ENCODE measurements around the gene COL9A3.

GRCh38 chr20:62850333-62850974 is 33.6 kb downstream of the COL9A3 start:
- TF ChIP-seq CTCF (IDR thresholded peaks at IDR 0.05) (no peak), POLR2A (IDR thresholded peaks at IDR 0.05) (no peak), POLR2AphosphoS5 (IDR thresholded peaks at IDR 0.05) (no peak)

Measured in transverse colon (tissue), 4 donors.